Right lobe of liver (tissue), 6 donors: Measurements from ENCODE around the gene IGLON5. TPM values are rescaled to one million over a fixed set of nuclear protein-coding genes. Genes with fewer than 3 reads are reported as not detected.

Experiments
- ATAC-seq, 4 donors: fragments of 200-7000 bp; cut with Tn5 transposase; one replicate each; pipeline ENCODE4 v1.9.1; 2020; ENCODE audit warnings: mild to moderate bottlenecking in 4 of 4, moderate library complexity in 4 of 4
- DNase-seq, 3 donors: peaks; one replicate each; pipeline ENCODE4 v3.0.0-alpha.2; 2020
- H3K27ac ChIP-seq, 3 donors: fragments of 200-600 bp; one replicate each; pipeline ENCODE4 v1.8.0; 2022
- H3K27me3 ChIP-seq, 2 donors: fragments of 200-600 bp; one replicate each; pipeline ENCODE4 v1.8.0; 2022
- H3K36me3 ChIP-seq, 4 donors: fragments of 200-600 bp; sonication (generic) in 1 of 4; one replicate each; pipeline versions ENCODE4 v1.5.1 to v1.8.0; 2017 to 2022; ENCODE audit warnings: control low read depth in 1 of 4
- H3K4me1 ChIP-seq, 4 donors: fragments of 200-600 bp; sonication (generic) in 1 of 4; one replicate each; pipeline versions ENCODE4 v1.5.1 to v1.8.0; 2017 to 2022; ENCODE audit warnings: control low read depth in 1 of 4
- H3K4me3 ChIP-seq, 3 donors: fragments of 200-600 bp; one replicate each; pipeline ENCODE4 v1.8.0; 2022
- H3K9me3 ChIP-seq, 4 donors: fragments of 200-600 bp; sonication (generic) in 1 of 4; one replicate each; pipeline versions ENCODE4 v1.5.1 to v1.8.0; 2017 to 2022; ENCODE audit warnings: control low read depth in 1 of 4
- CTCF ChIP-seq, 4 donors: fragments of 200-600 bp in 3 of 4; fragments of 450-650 bp in 1 of 4; IDR thresholded peaks; one replicate each; pipeline versions ENCODE4 v1.5.1 to v1.8.0; 2016 to 2022; ENCODE audit warnings: antibody characterized with exemption in 4 of 4, mild to moderate bottlenecking in 2 of 4
- POLR2A ChIP-seq: fragments of 450-650 bp; IDR thresholded peaks from one replicate; pipeline ENCODE4 v1.6.1; 2017; ENCODE audit warnings: antibody characterized with exemption, mild to moderate bottlenecking
- WGBS: methylation state at CpG from one replicate; pipeline ENCODE4 v1.1.6; 2018; ENCODE audit warnings: low coverage, low lambda C conversion rate; ENCODE audit not compliant: insufficient coverage; ENCODE audit errors: missing lambda C conversion rate; 5-methylcytosine and 5-hydroxymethylcytosine counted together
- intact Hi-C, 2 donors: fragments of 100-400 bp; cut with DNase I; formaldehyde crosslinking; loops; one replicate each; pipeline versions ENCODE4 v1.11.2 to v1.14.1; 2022
- total RNA-seq, 6 experiments: library from RNA; depleted of rRNA in 2 of 6; stranded (reverse); fragments of >200 nt in 2 of 6; fragmentation: NEBNext Ultra II Directional in 3 of 6; extraction: Animal tissue kit (Norgen Biotek cat#: 25700) in 3 of 6; gene quantifications; one replicate each; pipeline versions ENCODE4 v1.1.0 to v1.2.4, GENCODE V29; 2016 to 2023
- donor health status: DM: no; HTN: yes; CAD: no.
- donor health status: DM: no; HTN: no; CAD: no.
- donor health status: DM: no; HTN: no; CAD: no.
- donor health status: DM: no; HTN: yes; CAD: no.
- donor health status: DM: no; HTN: yes; CAD: no.

Gene IGLON5
- total RNA-seq, 6 experiments from 2014 or later = 0.27 to 0.80 (median 0.49) TPM

GRCh38 chr19:51366389-51367254 lies 55.2 kb downstream of the IGLON5 start:
- WGBS = under 1% methylated on average over 49 of the region's 54 CpGs
- Histone ChIP-seq H3K27ac (peak overlapping the region; percentile 94 to 96 (median 95)), H3K27me3 (no peaks in the 10 kb centered on the region), H3K4me1 (peaks cover 0 to 37% (median 7%) of the 10 kb centered on the region in 4 donors), H3K36me3 (no peaks in the 10 kb centered on the region), H3K9me3 (no peaks in the 10 kb centered on the region), H3K4me3 (peak overlapping the region; percentile 83 to 92 (median 92))
- ATAC-seq = peak; percentile 62 to 79 (median 72)
- peak; percentile 98 to 100 (median 99) for DNase-seq
- intact Hi-C loops = no loop called here
- peak; percentile 84 for TF ChIP-seq POLR2A
- TF ChIP-seq CTCF (IDR thresholded peaks at IDR 0.05) = no peak

GRCh38 chr19:51367255-51367564 lies 55.8 kb downstream of the IGLON5 start:
- no CpG with 5 or more reads among the region's 15 CpGs for WGBS
- H3K27me3 ChIP-seq = no peaks in the 10 kb centered on the region
- H3K36me3 ChIP-seq = no peaks in the 10 kb centered on the region
- H3K9me3 ChIP-seq = no peaks in the 10 kb centered on the region
- peaks cover 0 to 33% (median 6%) of the 10 kb centered on the region in 4 donors for H3K4me1 ChIP-seq
- peak overlapping the region; percentile 84 to 95 (median 94) for H3K27ac ChIP-seq
- DNase-seq (peak in 1 of 3 donors; percentile 76), ATAC-seq (no peak)
- TF ChIP-seq CTCF (IDR thresholded peaks at IDR 0.05) (no peak), POLR2A (peak; percentile 84)
- intact Hi-C loops = no loop called here
- H3K4me3 ChIP-seq = peak overlapping the region; percentile 77 to 92 (median 83)

- 9% methylated on average over 19 of the region's 64 CpGs for WGBS
- intact Hi-C loops = no loop called here
- ATAC-seq (peak; percentile 78 to 89 (median 81)), DNase-seq (peak; percentile 100)
- Histone ChIP-seq H3K4me3 (peak overlapping the region; percentile 77 to 92 (median 83)), H3K27me3 (no peaks in the 10 kb centered on the region), H3K36me3 (no peaks in the 10 kb centered on the region), H3K27ac (peak overlapping the region; percentile 84 to 95 (median 94)), H3K4me1 (peaks cover 0 to 27% (median 4%) of the 10 kb centered on the region in 4 donors), H3K9me3 (no peaks in the 10 kb centered on the region)
- TF ChIP-seq CTCF (IDR thresholded peaks at IDR 0.05) (no peak), POLR2A (peak; percentile 50)
These were observed 56.3 kb downstream of the IGLON5 start for GRCh38 chr19:51367565-51368365.

- 83% methylated on average over 9 of the region's 23 CpGs for WGBS
- ATAC-seq (no peak), DNase-seq (no peak)
- Histone ChIP-seq H3K4me1 (peaks cover 0 to 19% (median 4%) of the 10 kb centered on the region in 4 donors), H3K36me3 (no peaks in the 10 kb centered on the region), H3K9me3 (no peaks in the 10 kb centered on the region), H3K27me3 (no peaks in the 10 kb centered on the region), H3K27ac (peak within 1 kb of the TSS in 2 of 3 donors; percentile 47 to 95), H3K4me3 (peak within 1 kb of the TSS; percentile 77 to 92 (median 83))
- intact Hi-C loops = no loop called here
- TF ChIP-seq CTCF (IDR thresholded peaks at IDR 0.05) = no peak
- no peak for TF ChIP-seq POLR2A
These were observed 57.2 kb downstream of the IGLON5 start, which contains the start of gene CLDND2 for GRCh38 chr19:51368366-51369282. Gene CLDND2 (minus strand): TSS chr19:51369003. CDS start chr19:51368577, 426 bp downstream.
